NCI-H2196 (cell line): Measurements from ENCODE around the gene PAPOLA.

ENCODE experiments used
- DNase-seq: peaks from one replicate; lab custom pipeline; 2025; ENCODE audit not compliant: unreplicated experiment; lab: John Stamatoyannopoulos, UW

PAPOLA gene

DNA sequence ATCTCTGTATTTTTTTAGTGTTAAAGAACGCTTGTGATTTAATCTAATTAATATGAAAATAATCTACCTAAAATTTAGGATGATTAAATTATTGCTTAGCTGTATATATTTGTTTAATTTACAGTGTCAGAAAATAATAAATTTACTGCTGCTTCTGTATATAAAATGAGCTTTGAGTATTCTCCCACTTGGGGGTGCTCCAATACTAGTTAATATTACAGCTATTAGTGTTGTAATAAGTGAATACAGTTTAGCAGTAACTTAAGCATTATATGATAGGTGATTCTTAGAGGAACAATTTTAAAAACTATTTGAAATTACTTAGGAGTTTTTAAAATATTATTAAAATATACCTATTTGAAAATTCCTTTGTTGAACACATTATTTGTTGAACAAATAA, 62.2 kb downstream of the PAPOLA start:
- DNase-seq: no peak

DNA sequence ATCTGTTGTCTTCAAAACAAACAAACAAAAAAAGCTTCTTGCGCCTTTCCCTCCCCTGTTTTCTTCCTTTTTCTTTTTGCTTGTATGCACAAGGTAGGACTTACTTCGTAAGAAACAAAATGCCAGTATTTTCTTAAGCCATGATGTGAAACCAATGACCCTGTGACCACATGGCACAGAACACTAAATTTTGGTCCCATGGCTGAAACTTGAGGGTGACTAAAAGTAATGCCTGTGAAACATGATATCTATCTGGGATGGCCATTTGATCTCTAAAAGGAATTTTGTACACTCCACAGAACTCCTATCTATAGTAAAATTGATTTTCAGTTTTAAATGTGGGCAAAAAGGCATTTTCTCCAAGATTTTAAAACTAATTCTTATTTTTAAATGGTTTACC, 63.6 kb downstream of the PAPOLA start:
- DNase-seq: no peak

GRCh38 chr14:96567289-96567899, 65.2 kb downstream of the PAPOLA start:
- DNase-seq: peak; percentile 16

DNA sequence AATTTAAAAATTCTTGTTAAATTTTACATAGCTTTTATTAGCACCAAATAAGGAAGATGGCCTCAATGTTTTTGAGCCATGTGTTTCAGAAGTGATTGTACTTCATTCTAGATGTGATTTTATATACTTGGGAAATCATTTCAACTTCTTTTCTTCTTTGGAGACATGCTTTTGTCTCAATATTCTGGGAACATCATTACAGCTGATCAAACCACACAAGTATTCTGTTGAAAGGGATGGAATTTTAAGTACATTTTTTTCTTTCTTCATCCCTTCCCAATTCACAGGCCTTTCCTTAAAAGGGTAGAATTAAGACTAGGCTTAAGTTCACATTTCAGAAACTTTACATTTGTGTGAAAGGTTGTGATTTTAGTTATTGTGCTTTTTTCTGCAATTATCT, 66.4 kb downstream of the PAPOLA start:
- DNase-seq: no peak

DNA sequence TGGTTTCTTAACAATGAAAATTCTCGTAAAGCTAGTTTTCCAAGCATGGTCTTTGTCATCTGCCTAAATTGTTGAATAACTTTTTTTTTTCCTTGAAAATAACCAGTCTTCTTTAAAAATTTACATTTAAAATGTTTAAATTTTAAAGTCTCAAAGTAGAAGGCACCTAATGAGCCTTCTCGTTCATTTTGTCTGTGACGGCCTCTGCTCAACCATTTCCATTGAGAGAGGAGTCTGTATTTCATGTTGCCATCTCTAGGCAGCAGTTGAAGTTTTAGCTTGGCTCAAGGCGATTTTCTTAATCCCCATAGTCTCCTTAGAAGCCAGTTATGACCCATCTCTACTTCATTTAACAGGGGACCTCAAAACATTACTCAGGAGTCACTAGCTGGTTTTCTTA, 69.1 kb downstream of the PAPOLA start:
- DNase-seq: no peak

- DNase-seq: no peak
These were observed 71.4 kb downstream of the PAPOLA start for GRCh38 chr14:96573473-96574100.

- DNase-seq: no peak
These were observed 72.0 kb downstream of the PAPOLA start for GRCh38 chr14:96574171-96574632.

DNA sequence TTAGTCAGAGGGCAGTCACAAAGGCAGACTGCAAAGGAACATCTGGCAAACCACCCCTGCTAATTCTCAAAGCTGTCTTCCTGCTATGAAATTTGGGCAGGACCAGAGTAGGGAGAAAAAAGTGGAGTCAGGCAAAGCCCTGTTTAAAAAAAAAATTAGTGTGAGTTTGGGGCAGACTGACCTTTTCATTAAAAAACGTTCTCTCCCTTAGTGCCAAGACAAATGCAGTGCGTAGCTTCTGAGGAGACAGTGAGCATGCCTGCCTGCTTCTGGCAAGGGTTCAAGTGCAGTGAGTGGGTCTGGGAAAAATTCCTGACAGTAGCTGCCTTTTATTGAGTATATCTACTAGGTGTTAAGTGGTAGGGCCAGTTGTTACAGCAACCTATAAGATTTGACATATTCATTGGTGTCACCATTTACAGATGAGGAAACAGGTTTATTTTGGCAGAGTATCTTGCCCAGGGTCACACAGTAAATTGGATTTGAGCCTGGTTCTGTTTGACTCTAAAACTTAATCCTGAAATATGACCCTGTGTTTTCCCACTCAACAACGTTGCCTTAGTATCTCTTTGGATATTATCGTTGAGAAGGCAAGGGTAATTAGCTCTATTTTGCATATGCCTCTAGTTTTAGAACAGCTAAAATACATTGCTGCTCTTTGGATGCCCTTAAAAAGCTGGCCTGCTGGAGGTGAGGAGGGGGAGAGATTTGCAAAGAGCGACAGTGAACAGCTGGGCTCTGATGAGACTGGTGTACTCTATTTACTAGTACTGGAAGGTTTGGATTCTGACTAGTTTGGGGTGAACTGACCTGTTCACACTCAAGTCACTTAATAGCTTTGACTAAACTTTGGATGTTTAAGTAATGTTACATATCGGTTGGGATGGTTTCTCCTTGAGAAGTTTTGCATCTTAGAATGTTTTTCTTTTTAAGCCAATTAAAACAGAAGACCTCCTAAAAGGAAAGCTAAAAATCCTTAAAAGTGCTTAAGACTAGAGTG, 72.8 kb downstream of the PAPOLA start:
- peak; percentile 26 for DNase-seq

DNA sequence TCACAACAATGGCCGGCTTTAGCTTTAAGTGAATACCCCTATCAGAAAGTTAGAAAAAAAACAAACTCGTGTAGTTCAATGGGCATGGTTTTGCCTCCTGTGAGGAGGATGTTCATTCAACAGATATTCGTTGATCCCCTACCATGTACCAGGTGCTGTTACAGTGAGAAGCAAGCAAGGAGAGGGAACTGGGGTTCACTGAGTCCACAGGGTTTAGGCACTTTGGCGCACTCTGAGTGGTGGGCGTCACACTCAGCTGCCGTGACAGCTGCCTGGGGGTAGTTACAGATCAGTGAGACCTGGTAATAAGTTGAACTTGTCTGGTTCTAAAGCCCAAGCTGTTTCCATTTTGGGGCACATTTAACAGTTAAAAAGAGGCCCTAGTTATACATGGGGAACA, 74.2 kb downstream of the PAPOLA start:
- no peak for DNase-seq

- no peak for DNase-seq
These were observed 74.8 kb downstream of the PAPOLA start for GRCh38 chr14:96576937-96577336.

DNA sequence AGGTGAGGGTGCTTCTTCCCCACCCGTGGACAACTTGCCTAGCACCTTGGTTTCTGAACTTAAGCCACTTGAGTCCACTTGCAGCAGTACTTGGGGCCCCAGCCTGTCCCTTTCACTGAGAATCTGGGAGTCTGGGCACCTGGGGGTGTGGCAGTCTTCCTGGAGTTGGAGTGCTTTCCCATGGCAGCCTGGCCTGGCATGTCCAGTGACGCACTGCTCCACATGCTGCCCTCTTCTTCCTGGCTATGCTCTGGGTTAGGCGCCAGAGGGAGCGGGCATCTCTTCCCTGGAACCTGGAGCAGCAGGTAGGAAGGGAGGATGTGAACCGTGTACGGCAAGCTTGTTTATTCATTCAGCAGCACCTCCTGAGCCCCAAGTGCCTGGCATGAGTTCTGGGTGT, 76.4 kb downstream of the PAPOLA start:
- no peak for DNase-seq

- DNase-seq: no peak
These were observed 77.2 kb downstream of the PAPOLA start for GRCh38 chr14:96579358-96579757.

- DNase-seq: no peak
These were observed 77.7 kb downstream of the PAPOLA start for GRCh38 chr14:96579855-96580254.

DNA sequence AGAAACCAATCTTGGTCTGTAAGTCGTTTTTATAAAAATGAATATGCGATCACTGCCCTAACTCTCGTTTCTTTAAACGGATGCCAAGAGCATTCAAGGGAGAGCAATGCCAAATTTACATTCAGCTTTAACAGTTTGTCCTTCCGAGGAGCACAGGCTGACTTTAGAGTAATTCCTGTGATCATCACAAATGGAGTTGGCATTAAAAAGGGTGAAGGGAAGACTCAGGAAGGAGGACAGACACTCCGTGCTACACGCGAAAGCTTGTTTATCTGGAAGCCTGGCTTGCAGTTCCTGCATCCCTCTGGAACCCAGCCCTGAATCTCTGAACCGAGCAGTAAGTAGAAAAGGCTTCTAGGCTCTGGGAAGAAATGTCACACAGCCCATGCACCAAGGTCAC, 78.4 kb downstream of the PAPOLA start:
- DNase-seq: no peak

DNA sequence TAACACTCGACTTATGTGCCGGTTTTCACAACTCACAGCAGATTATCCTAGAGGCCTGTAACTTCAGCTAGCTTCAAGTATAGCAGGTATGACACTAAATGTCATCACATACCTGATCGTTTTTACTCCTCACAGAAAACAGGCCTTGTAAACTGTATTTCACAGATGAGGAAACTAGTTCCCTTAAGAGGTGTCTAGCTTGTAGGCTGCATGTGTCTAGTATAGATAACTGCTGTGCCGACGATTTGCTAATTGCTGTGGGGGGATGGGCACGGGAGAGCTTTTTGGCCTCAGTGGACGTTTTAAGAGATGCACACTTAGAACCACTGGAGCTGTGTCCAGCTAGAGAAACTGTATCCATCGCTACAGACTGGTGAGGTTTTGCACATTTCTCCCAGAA, 78.8 kb downstream of the PAPOLA start:
- DNase-seq: no peak

- DNase-seq: no peak
These were observed 79.7 kb downstream of the PAPOLA start for GRCh38 chr14:96581902-96582301.

DNA sequence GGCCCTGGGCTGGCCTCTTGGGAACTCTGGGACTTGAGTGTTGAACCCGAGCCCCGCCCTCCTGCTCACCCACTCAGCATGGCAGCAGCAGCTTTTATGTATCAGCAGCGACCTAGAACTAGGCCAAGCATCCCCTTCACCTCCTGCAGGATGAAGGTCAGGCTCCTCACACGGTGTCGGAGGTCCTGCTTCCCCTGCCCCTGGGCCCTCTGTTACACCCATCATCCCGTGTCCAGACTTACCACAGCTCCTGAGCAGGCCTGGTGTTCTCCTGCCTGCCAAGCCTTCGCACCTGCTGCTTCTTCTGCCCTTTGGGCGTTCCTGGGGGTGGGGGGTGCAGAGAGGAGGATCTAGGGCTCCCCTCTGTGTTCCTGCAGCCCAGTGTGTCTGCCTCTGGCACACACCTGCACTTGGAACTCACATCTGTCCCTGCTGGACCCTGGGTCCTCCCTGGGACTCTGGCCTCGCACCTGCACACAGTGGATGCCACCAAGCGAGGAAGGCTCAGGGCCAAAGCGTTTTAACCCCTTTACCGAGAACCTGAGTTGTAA, 80.3 kb downstream of the PAPOLA start:
- no peak for DNase-seq

DNA sequence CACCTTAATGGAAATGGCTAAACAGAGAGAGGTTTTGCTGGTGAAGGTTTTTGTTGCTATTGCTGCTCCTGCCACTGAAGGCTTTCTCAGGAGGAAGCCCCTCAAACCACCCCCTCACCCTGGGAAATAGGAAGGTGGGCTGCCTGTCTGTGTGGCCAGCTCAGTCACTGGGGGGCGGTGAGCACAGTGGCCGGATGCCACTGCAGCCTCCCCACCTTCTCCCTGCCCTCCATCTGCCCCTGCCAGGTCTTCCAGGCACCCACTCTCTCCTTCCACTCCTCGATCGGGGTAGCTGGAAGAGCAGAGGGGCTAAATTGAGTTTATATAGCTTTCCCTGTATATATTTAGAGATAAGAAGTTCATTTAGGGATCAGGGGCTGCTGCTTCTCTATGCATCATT, 80.8 kb downstream of the PAPOLA start:
- DNase-seq: no peak

DNA sequence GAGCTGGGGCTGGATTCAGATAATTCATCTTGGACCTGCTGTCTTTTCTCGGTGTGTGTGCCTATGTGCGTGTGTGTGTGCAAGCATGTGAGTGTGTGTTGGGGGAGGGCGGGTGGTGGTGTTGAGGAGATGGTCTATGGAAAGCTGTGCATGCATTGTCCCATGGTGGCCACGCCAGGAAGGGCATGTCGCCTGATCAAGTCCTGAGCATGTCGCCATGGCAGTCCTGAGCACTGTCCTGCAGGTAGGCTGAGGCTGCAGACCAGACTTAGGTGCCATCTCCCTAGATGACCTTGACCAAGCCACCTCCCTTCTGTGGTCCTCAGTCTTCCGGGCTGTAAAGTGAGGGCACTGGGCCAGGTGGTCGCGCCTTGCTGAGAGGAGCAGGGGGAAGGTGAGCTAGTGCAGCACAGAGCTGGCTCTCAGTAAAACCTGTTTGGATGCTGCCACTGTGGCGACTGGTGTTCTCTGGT, 81.4 kb downstream of the PAPOLA start:
- DNase-seq: no peak

- no peak for DNase-seq
These were observed 82.2 kb downstream of the PAPOLA start for GRCh38 chr14:96584199-96584906.
